ENCODE results near the gene HSPB7.

DNA sequence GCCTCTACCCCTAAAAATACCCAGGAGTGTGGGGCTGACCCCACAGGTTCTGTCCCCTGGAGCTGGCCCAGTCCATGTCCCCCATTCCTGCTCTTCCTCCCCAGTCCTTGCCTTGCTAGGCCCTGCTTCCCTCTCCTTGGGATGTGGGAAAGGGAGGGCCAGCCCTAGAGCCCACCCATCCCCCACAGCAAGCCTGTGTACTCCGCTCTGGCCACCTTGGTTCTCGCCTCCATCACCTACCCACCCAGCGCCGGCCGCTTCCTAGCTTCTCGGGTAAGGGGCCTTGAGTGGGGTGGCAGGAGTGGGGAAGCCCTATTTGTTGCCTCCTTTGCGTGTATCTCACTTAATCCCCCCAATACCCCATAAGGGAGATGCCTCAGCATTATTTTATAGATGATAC lies 32.5 kb upstream of the HSPB7 start:
- TF ChIP-seq, protein P1, sequence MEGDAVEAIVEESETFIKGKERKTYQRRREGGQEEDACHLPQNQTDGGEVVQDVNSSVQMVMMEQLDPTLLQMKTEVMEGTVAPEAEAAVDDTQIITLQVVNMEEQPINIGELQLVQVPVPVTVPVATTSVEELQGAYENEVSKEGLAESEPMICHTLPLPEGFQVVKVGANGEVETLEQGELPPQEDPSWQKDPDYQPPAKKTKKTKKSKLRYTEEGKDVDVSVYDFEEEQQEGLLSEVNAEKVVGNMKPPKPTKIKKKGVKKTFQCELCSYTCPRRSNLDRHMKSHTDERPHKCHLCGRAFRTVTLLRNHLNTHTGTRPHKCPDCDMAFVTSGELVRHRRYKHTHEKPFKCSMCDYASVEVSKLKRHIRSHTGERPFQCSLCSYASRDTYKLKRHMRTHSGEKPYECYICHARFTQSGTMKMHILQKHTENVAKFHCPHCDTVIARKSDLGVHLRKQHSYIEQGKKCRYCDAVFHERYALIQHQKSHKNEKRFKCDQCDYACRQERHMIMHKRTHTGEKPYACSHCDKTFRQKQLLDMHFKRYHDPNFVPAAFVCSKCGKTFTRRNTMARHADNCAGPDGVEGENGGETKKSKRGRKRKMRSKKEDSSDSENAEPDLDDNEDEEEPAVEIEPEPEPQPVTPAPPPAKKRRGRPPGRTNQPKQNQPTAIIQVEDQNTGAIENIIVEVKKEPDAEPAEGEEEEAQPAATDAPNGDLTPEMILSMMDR (IDR thresholded peaks at IDR 0.05; ENCODE audit: insufficient read depth, low read length, poor library complexity, severe bottlenecking): no peak
- no peak for TF ChIP-seq EZH2phosphoT487 (conservative IDR thresholded peaks at IDR 0.05; ENCODE audit: low read length)
